Ovary (tissue), 9 donors: Measurements from ENCODE around the gene DENND1A. TPM values are rescaled to one million over a fixed set of nuclear protein-coding genes. Genes with fewer than 3 reads are reported as not detected.

Source experiments
- DNase-seq, 5 donors: peaks; one replicate each; pipeline ENCODE4 v3.0.0-alpha.2; 2019 to 2020
- H3K27ac ChIP-seq, 2 donors: fragments of 200-600 bp; one replicate each; pipeline versions ENCODE4 v1.5.1 to v1.8.0; 2019 to 2022
- H3K27me3 ChIP-seq: fragments of 200-600 bp; one replicate; pipeline ENCODE4 v1.8.0; 2022
- H3K36me3 ChIP-seq: fragments of 200-600 bp; sonication (generic); one replicate; pipeline ENCODE4 v1.5.1; 2019
- H3K4me1 ChIP-seq: one replicate; pipeline ENCODE4 v1.8.1; 2013; ENCODE audit warnings: mild to moderate bottlenecking, moderate library complexity; ENCODE audit not compliant: insufficient read depth
- H3K4me3 ChIP-seq: fragments of 200-600 bp; sonication (generic); one replicate; pipeline ENCODE4 v1.5.1; 2017
- H3K9me3 ChIP-seq, 2 donors: fragments of 200-600 bp in 1 of 2; sonication (generic) in 1 of 2; one replicate each; pipeline versions ENCODE4 v1.5.1 to v1.8.1; 2013 to 2019; ENCODE audit warnings: mild to moderate bottlenecking in 1 of 2, moderate library complexity in 1 of 2
- EP300 ChIP-seq: sonication (generic); formaldehyde crosslinking; IDR thresholded peaks from one replicate; pipeline ENCODE4 v1.6.1; 2017; ENCODE audit warnings: antibody characterized with exemption
- POLR2A ChIP-seq: fragments of 450-650 bp; IDR thresholded peaks from one replicate; pipeline ENCODE4 v1.6.1; 2017; ENCODE audit warnings: antibody characterized with exemption, mild to moderate bottlenecking, moderate library complexity
- WGBS, 3 donors: extraction: QIAGEN DNeasy Blood & Tissue Kit in 1 of 3; methylation state at CpG; one replicate each; pipeline versions ENCODE4 v1.1.5 to v1.1.7; 2013 to 2017; 5-methylcytosine and 5-hydroxymethylcytosine counted together
- intact Hi-C, 4 donors: fragments of 100-400 bp; cut with DNase I; formaldehyde crosslinking; loops; one replicate each; pipeline versions ENCODE4 v1.11.0 to v1.15.1; 2022 to 2023
- polyA plus RNA-seq, 2 donors: library from polyadenylated mRNA; stranded (reverse); fragments of 200-250 nt in 1 of 2; fragments of 350-450 nt in 1 of 2; fragmentation: Illumina TruSeq in 1 of 2; extraction: RNeasy Lipid Tissue Mini Kit (QIAGEN cat#74804) in 1 of 2; gene quantifications; one replicate each; pipeline ENCODE4 v1.2.3, GENCODE V29; 2013 to 2014
- total RNA-seq, 7 donors: library from RNA; depleted of rRNA in 2 of 7; stranded (reverse); fragments of >200 nt in 2 of 7; fragmentation: NEBNext Ultra II Directional in 3 of 7; extraction: Animal tissue kit (Norgen Biotek cat#: 25700) in 3 of 7; gene quantifications; one replicate each; pipeline versions ENCODE4 v1.1.0 to v1.2.4, GENCODE V29; 2016 to 2023
- TF ChIP-seq, protein P1 (sequence below), 3 donors: fragments of 450-650 bp in 2 of 3; fragments of 200-600 bp in 1 of 3; IDR thresholded peaks; one replicate each; pipeline versions ENCODE4 v1.5.1 to v1.8.0; 2016 to 2022; ENCODE audit warnings: antibody characterized with exemption in 3 of 3, mild to moderate bottlenecking in 1 of 3
- donor health status: DM: no; HTN: no; CAD: no; lungs with moderate emphysema.
- donor health status: DM: no; HTN: no; CAD: no.
- donor health status: Bipolar disorder and iron deficiency.
- donor health status: DM: yes; HTN: yes; CAD: no.
- donor health status: DM: no; HTN: no; CAD: no.
- donor health status: DM: yes; HTN: yes; CAD: no.

Gene DENND1A
- total and polyA plus RNA-seq, 9 donors = 10.4 to 24.5 (median 17.1) TPM

DNA sequence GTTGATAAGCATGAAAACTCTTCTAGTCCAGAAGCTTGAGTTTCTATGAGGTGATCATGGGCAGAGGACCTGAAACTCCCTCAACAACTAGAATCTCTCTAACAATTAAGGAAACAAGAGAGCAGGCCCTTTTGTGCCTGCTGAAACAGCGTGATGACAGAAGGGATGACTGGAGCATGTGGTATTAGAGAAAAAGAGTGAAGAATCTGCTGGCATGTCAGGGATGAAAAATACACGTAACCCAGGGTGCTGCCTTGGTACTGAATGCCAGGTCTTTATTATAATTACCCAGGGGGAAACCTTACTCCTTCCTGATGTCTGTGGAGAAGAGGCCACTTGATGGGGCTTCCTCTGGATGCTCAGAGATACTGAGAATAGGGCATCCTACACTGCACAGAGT, 406.1 kb downstream of the DENND1A start:
- intact Hi-C loops = no loop called here
- H3K9me3 ChIP-seq = no peaks in the 10 kb centered on the region
- no peaks in the 10 kb centered on the region for H3K27me3 ChIP-seq
- no peak for TF ChIP-seq EP300
- TF ChIP-seq, protein P1, sequence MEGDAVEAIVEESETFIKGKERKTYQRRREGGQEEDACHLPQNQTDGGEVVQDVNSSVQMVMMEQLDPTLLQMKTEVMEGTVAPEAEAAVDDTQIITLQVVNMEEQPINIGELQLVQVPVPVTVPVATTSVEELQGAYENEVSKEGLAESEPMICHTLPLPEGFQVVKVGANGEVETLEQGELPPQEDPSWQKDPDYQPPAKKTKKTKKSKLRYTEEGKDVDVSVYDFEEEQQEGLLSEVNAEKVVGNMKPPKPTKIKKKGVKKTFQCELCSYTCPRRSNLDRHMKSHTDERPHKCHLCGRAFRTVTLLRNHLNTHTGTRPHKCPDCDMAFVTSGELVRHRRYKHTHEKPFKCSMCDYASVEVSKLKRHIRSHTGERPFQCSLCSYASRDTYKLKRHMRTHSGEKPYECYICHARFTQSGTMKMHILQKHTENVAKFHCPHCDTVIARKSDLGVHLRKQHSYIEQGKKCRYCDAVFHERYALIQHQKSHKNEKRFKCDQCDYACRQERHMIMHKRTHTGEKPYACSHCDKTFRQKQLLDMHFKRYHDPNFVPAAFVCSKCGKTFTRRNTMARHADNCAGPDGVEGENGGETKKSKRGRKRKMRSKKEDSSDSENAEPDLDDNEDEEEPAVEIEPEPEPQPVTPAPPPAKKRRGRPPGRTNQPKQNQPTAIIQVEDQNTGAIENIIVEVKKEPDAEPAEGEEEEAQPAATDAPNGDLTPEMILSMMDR (IDR thresholded peaks at IDR 0.05) = no peak
- TF ChIP-seq POLR2A = no peak
- H3K4me3 ChIP-seq = no peak overlapping the region
- WGBS, 3 donors = 94 to 98% (median 94%) methylated on average over 2 of the region's 2 CpGs
- DNase-seq = no peak
- no peaks in the 10 kb centered on the region for H3K36me3 ChIP-seq
- no peak overlapping the region for H3K27ac ChIP-seq
- peaks cover 2% of the 10 kb centered on the region for H3K4me1 ChIP-seq

DNA sequence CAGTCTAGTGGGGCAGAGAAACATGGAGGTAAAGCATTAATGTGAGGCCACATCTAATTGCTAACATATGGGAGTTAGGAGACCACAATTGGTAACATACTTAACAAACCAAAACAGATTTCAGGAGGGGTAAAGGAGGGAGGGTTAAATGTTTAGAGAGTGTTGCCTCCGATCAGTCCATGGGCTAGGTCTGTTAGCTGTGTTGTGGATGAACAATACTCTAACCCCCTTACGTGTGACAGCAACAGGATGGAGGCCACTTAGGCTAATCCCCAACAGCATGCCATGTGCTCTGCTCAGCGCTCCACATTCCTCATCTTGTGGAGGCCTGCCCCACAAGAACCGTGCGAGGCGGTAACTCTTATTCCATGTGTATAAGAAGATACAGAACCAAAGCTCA, 406.9 kb downstream of the DENND1A start:
- Histone ChIP-seq H3K36me3 (no peaks in the 10 kb centered on the region), H3K27me3 (no peaks in the 10 kb centered on the region), H3K4me3 (no peak overlapping the region), H3K27ac (no peak overlapping the region), H3K9me3 (no peaks in the 10 kb centered on the region), H3K4me1 (peaks cover 2% of the 10 kb centered on the region)
- no peak for TF ChIP-seq POLR2A
- TF ChIP-seq, protein P1 (IDR thresholded peaks at IDR 0.05) = no peak
- 90 to 96% (median 96%) methylated on average over 6 of the region's 6 CpGs for WGBS, 3 donors
- intact Hi-C loops = no loop called here
- DNase-seq = no peak

DNA sequence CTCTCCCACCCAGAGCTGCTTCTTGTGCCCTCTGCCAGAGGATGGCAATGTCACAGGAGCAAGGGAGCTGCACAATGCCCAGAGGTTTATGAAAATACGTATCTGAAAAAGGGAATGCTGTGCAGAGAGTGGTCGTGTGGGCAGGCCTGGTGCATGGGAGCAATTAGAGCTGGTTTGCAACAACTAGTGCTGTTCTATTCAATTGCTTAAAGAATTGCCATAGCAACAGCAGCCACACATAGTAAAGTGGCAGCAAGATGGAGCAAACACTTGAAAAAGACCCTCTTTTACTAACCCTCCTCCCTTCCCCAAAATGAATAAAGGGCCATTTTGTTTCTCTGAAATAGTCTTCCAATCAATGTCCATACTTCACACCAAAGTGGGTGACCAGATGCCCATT, 407.7 kb downstream of the DENND1A start:
- no peak overlapping the region for H3K27ac ChIP-seq
- intact Hi-C loops = no loop called here
- no peaks in the 10 kb centered on the region for H3K36me3 ChIP-seq
- DNase-seq = no peak
- H3K27me3 ChIP-seq = no peaks in the 10 kb centered on the region
- H3K4me1 ChIP-seq = peaks cover 2% of the 10 kb centered on the region
- H3K9me3 ChIP-seq = no peaks in the 10 kb centered on the region
- no peak overlapping the region for H3K4me3 ChIP-seq
- WGBS, 3 donors = 91 to 97% (median 94%) methylated on average over 2 of the region's 2 CpGs
- TF ChIP-seq POLR2A (no peak), EP300 (no peak)
- TF ChIP-seq, protein P1 (IDR thresholded peaks at IDR 0.05) = no peak

DNA sequence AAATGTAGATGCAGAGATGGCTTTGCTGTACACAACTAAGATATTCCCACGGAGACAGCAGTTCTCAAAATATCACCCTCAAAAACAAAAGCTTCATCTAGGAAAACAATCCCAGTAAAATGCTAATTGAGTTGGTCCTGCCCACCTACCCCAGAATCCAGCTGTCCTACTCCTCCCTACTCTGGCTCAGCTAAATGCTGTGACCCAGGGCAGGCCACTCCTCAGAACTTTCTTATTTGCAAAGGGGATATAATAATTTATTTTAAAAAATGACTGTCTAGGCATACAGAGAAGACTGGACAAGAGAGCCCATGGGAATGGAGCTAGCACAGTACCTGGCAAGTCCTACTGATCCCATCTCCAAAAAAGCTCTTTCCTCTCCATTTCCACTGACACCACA, 411.6 kb downstream of the DENND1A start:
- no peak overlapping the region for H3K27ac ChIP-seq
- intact Hi-C loops = no loop called here
- H3K36me3 ChIP-seq = no peaks in the 10 kb centered on the region
- H3K4me1 ChIP-seq = no peaks in the 10 kb centered on the region
- H3K27me3 ChIP-seq = no peaks in the 10 kb centered on the region
- TF ChIP-seq POLR2A = no peak
- TF ChIP-seq, protein P1 (IDR thresholded peaks at IDR 0.05) = no peak
- TF ChIP-seq EP300 = no peak
- WGBS, 3 donors = 6 to 9% (median 7%) methylated on average over 1 of the region's 1 CpG
- no peaks in the 10 kb centered on the region for H3K9me3 ChIP-seq
- DNase-seq = no peak
- H3K4me3 ChIP-seq = no peak overlapping the region

DNA sequence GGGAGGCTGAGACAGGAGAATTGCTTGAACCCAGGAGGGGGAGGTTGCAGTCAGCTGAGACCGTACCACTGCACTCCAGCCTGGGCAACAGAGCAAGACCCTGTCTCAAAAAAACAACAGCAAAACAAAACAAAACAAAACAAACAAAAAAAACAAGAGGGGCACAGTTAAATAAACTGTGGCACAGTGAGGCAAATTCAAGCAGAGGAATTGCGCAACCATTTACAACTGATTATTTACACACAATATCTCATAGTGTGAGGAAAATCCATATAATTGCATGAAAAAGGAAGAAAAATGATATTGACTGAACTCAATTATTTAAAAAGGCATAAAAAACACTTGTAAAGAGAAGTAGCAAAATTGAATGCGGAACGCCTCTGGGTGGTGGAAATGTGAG, 412.4 kb downstream of the DENND1A start:
- TF ChIP-seq EP300 (no peak), POLR2A (no peak)
- TF ChIP-seq, protein P1 (IDR thresholded peaks at IDR 0.05) = no peak
- H3K27me3 ChIP-seq = no peaks in the 10 kb centered on the region
- DNase-seq = no peak
- no peaks in the 10 kb centered on the region for H3K36me3 ChIP-seq
- 95 to 97% (median 97%) methylated on average over 4 of the region's 4 CpGs for WGBS, 3 donors
- no peaks in the 10 kb centered on the region for H3K9me3 ChIP-seq
- no peaks in the 10 kb centered on the region for H3K4me1 ChIP-seq
- no peak overlapping the region for H3K4me3 ChIP-seq
- H3K27ac ChIP-seq = no peak overlapping the region
- intact Hi-C loops = no loop called here
